HG02852 (cell line): ENCODE measurements around the gene CPPED1.

Source experiments
- ATAC-seq: cut with Tn5 transposase; IDR thresholded peaks from one replicate; pipeline ENCODE4 v1.9.1; 2021; ENCODE audit warnings: mild to moderate bottlenecking, moderate library complexity; ENCODE audit not compliant: unreplicated experiment

CPPED1 gene

DNA sequence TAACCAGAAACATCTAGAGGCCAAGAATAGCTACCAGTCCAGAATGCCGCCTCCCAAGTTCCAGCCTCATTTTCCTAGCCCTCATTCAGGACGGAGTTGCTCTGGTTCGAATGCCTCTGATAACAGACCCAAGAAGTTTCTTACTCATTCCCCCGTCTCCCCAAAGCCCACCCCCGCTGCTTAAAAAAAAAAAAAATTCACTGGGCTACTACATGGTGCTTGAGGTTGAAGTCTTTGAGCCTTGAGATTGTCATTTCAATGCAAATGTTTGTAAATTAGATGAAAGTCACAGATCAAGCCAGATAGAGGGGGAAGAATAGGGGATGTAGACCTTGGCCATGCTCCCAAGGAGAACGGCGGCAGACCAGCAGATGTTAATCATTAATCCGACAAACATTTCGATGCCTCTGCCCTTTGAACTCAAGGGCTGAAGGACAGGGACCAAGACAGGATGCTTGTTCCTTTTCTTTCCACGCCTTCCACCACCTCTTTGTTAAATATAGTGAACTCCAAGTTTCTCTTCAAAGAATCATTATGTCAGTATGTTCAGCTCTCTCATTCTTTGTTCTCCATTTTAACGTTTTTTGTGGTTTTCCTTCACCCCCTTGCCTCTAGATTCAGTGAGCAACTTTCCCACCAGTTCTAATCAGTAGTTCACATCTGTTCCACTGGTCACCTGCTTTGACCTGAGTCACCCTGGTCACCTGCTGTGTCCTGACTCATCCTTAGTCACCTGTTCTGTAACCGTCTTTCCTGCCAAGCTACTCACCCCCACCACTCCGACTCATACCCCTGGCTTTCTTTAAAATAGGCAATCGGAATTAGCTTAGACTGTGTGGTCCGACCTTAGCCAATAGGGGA lies 190.3 kb downstream of the CPPED1 start:
- ATAC-seq, result peak; percentile 64

DNA sequence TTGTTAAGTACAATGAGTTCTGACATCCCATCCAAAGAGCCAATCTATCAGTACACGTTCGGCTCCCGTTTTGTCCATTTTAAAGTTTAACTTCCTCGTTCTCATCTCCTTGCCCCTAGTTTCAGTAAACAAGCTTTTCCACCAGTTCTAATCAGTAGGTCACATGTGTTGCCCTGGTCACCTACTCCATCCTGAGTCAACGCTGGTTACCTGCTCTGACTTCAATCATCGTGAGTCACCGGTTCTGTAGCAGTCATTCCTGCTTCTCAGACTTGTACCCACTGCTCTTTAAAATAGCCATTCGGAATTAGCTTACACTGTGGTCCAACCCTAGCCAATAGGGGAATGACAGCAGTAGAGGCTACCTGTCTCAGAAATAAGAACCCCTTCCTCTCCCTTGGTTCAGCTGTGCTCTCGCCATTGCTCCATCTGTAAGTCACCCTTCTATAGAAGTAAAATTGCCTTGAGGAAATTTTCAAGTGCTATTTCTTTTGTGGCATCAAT lies 191.0 kb downstream of the CPPED1 start:
- no peak for ATAC-seq

DNA sequence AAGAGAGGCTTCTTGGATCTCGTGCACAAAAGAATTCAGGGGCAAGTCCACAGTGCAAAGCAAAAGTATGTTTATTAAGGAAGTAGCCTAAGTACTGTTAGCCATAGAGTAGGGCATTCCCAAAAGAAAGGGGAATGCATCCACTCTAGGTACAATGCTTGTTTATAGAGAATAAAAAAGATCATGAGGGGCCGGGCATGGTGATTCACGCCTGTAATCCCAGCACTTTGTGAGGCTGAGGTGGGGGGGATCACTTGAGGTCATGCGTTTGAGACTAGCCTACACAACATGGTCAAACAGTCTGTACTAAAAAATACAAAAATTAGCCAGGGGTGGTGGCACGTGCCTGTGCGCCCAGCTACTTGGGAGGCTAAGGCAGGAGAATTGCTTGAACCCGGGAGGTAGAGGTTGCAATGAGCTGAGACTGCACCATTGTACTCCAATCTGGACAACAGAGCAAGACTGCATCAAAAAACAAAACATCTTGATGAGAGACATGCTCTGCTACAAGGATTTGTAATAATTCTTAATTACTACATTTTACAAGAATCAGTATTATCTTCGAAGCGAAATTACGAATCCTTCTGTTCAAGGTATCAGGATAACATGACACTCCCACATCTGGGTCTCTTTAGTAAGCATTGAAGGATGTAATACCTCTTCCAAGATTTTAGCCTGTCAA lies 191.6 kb downstream of the CPPED1 start:
- no peak for ATAC-seq

DNA sequence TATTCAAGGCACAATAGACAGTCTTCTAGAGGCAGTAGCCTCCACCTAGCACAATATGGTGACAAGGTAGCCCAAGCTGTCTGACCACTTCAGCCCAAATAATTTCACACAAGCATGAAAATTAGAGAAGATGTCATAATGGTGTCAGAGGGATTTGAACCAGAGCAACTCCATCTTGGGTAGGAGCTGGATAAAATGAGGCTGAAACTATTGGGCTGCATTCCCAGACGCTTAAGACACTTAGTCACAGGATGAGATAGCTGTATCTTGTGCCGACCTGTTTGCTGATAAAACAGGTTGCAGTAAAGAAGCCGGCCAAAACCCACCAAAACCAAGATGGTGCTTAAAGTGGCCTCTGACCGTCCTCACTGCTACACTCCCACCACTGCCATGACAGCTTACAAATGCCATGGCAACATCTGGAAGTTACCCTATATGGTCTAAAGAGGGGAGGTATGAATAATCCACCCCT lies 192.6 kb downstream of the CPPED1 start:
- ATAC-seq, result no peak

DNA sequence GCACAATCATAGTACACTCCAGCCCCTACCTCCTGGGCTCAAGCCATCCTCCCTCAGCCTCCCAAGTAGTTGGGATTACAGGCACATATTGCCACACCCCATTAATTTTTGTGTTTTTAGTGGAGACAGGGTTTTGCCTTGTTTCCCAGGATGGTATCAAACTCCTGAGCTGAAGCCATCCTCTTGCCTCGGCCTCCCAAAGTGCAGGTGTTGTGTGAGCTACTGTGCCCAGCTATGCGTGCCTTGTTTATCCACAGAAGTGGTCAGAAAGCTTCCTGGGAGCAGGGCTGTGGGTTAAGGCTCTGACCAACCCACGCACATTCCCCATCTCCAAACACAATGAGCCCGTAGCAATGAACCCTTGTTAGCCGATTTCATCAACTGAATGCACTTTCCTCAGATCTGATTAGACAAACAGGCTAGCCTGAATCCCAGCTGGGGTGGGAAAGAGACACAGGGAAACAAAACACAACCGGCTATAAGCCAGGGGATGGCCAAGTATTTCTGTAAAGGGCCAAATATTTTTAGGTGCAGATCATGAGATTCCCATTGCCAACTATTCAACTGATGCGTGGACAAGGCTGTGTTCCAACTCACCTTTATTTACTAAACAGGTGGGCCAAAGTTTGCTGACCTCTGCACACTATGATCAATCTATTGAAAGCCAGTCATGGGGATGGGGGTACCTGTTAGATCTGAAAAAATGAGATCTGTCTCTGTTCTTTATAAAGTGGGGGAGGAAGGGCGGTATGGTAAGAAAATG lies 193.6 kb downstream of the CPPED1 start:
- no peak for ATAC-seq
